ENCODE data around the gene SSX1.
"Not testable (repeated sequence)": the region's sequence is repeated elsewhere in the genome, so short reads cannot be mapped to it uniquely, and the experiment has no call there.

Gene SSX1
- total RNA-seq = 0 reads per million in 3 donors

GRCh38 chrX:48255062-48255796 is at the start of gene SSX1:
Gene SSX1, plus strand, starts transcription at chrX:48255392. Its CDS starts 1,850 bp downstream, at chrX:48257242.
- not testable (repeated sequence) for H3K4me3 ChIP-seq (ENCODE audit: insufficient read depth, low read depth, low read length, poor library complexity, severe bottlenecking); H3K27me3 ChIP-seq (replicated peaks; ENCODE audit: control insufficient read depth, insufficient read depth, low read length, poor library complexity, severe bottlenecking)

GRCh38 chrX:48214341-48214740 is 40.9 kb upstream of the SSX1 start:
- H3K27me3 ChIP-seq (replicated peaks; ENCODE audit: control insufficient read depth, insufficient read depth, low read length, poor library complexity, severe bottlenecking); H3K36me3 ChIP-seq (ENCODE audit: control insufficient read depth, insufficient read depth, low read length); H3K9me3 ChIP-seq (ENCODE audit: control insufficient read depth, low read length); H3K4me3 ChIP-seq (ENCODE audit: insufficient read depth, low read depth, low read length, poor library complexity, severe bottlenecking); H3K27ac ChIP-seq (ENCODE audit: insufficient read depth, low read length, poor library complexity, severe bottlenecking); DNase-seq; H3K4me1 ChIP-seq (ENCODE audit: control insufficient read depth, insufficient read depth, low read length, poor library complexity, severe bottlenecking): not testable (repeated sequence)

More at GRCh38 chrX:48255062-48255796, at the start of gene SSX1:
- H3K27ac ChIP-seq (ENCODE audit: insufficient read depth, low read length, poor library complexity, severe bottlenecking); H3K4me1 ChIP-seq (ENCODE audit: control insufficient read depth, insufficient read depth, low read length, poor library complexity, severe bottlenecking); H3K36me3 ChIP-seq (ENCODE audit: control insufficient read depth, insufficient read depth, low read length); DNase-seq; H3K9me3 ChIP-seq (ENCODE audit: control insufficient read depth, low read length): not testable (repeated sequence)

GRCh38 chrX:48224196-48224595 is 31.0 kb upstream of the SSX1 start:
- not testable (repeated sequence) for H3K27me3 ChIP-seq (replicated peaks; ENCODE audit: control insufficient read depth, insufficient read depth, low read length, poor library complexity, severe bottlenecking); H3K36me3 ChIP-seq (ENCODE audit: control insufficient read depth, insufficient read depth, low read length); H3K4me1 ChIP-seq (ENCODE audit: control insufficient read depth, insufficient read depth, low read length, poor library complexity, severe bottlenecking); H3K4me3 ChIP-seq (ENCODE audit: insufficient read depth, low read depth, low read length, poor library complexity, severe bottlenecking); H3K9me3 ChIP-seq (ENCODE audit: control insufficient read depth, low read length); DNase-seq; H3K27ac ChIP-seq (ENCODE audit: insufficient read depth, low read length, poor library complexity, severe bottlenecking)

- not testable (repeated sequence) for DNase-seq; H3K4me1 ChIP-seq (ENCODE audit: control insufficient read depth, insufficient read depth, low read length, poor library complexity, severe bottlenecking); H3K9me3 ChIP-seq (ENCODE audit: control insufficient read depth, low read length); H3K36me3 ChIP-seq (ENCODE audit: control insufficient read depth, insufficient read depth, low read length); H3K27ac ChIP-seq (ENCODE audit: insufficient read depth, low read length, poor library complexity, severe bottlenecking); H3K27me3 ChIP-seq (replicated peaks; ENCODE audit: control insufficient read depth, insufficient read depth, low read length, poor library complexity, severe bottlenecking); H3K4me3 ChIP-seq (ENCODE audit: insufficient read depth, low read depth, low read length, poor library complexity, severe bottlenecking)
Measured at GRCh38 chrX:48252945-48253344, 2.2 kb upstream of the SSX1 start.

GRCh38 chrX:48274365-48274764 is 19.2 kb downstream of the SSX1 start:
- not testable (repeated sequence) for H3K4me3 ChIP-seq (ENCODE audit: insufficient read depth, low read depth, low read length, poor library complexity, severe bottlenecking); H3K36me3 ChIP-seq (ENCODE audit: control insufficient read depth, insufficient read depth, low read length); H3K4me1 ChIP-seq (ENCODE audit: control insufficient read depth, insufficient read depth, low read length, poor library complexity, severe bottlenecking)

GRCh38 chrX:48278958-48279357 is 23.8 kb downstream of the SSX1 start:
- Histone ChIP-seq H3K27me3 (replicated peaks; ENCODE audit: control insufficient read depth, insufficient read depth, low read length, poor library complexity, severe bottlenecking) (no peaks in the 10 kb centered on the region), H3K4me1 (ENCODE audit: control insufficient read depth, insufficient read depth, low read length, poor library complexity, severe bottlenecking) (no peaks in the 10 kb centered on the region), H3K27ac (ENCODE audit: insufficient read depth, low read length, poor library complexity, severe bottlenecking) (no peak overlapping the region), H3K9me3 (ENCODE audit: control insufficient read depth, low read length) (no peaks in the 10 kb centered on the region), H3K36me3 (ENCODE audit: control insufficient read depth, insufficient read depth, low read length) (no peaks in the 10 kb centered on the region), H3K4me3 (ENCODE audit: insufficient read depth, low read depth, low read length, poor library complexity, severe bottlenecking) (no peak overlapping the region)
- no peak for DNase-seq

More at GRCh38 chrX:48274365-48274764, 19.2 kb downstream of the SSX1 start:
- DNase-seq; H3K27me3 ChIP-seq (replicated peaks; ENCODE audit: control insufficient read depth, insufficient read depth, low read length, poor library complexity, severe bottlenecking); H3K9me3 ChIP-seq (ENCODE audit: control insufficient read depth, low read length); H3K27ac ChIP-seq (ENCODE audit: insufficient read depth, low read length, poor library complexity, severe bottlenecking): not testable (repeated sequence)

- not testable (repeated sequence) for H3K27me3 ChIP-seq (replicated peaks; ENCODE audit: control insufficient read depth, insufficient read depth, low read length, poor library complexity, severe bottlenecking); H3K27ac ChIP-seq (ENCODE audit: insufficient read depth, low read length, poor library complexity, severe bottlenecking); DNase-seq; H3K36me3 ChIP-seq (ENCODE audit: control insufficient read depth, insufficient read depth, low read length); H3K4me1 ChIP-seq (ENCODE audit: control insufficient read depth, insufficient read depth, low read length, poor library complexity, severe bottlenecking); H3K4me3 ChIP-seq (ENCODE audit: insufficient read depth, low read depth, low read length, poor library complexity, severe bottlenecking); H3K9me3 ChIP-seq (ENCODE audit: control insufficient read depth, low read length)
Measured at GRCh38 chrX:48280729-48281128, 25.5 kb downstream of the SSX1 start.

GRCh38 chrX:48306175-48306574 is 51.0 kb downstream of the SSX1 start:
- H3K4me3 ChIP-seq (ENCODE audit: insufficient read depth, low read depth, low read length, poor library complexity, severe bottlenecking) = no peak overlapping the region
- H3K9me3 ChIP-seq (ENCODE audit: control insufficient read depth, low read length) = no peaks in the 10 kb centered on the region
- no peaks in the 10 kb centered on the region for H3K4me1 ChIP-seq (ENCODE audit: control insufficient read depth, insufficient read depth, low read length, poor library complexity, severe bottlenecking)
- H3K36me3 ChIP-seq (ENCODE audit: control insufficient read depth, insufficient read depth, low read length) = no peaks in the 10 kb centered on the region
- no peaks in the 10 kb centered on the region for H3K27me3 ChIP-seq (replicated peaks; ENCODE audit: control insufficient read depth, insufficient read depth, low read length, poor library complexity, severe bottlenecking)
- DNase-seq = no peak
- no peak overlapping the region for H3K27ac ChIP-seq (ENCODE audit: insufficient read depth, low read length, poor library complexity, severe bottlenecking)

GRCh38 chrX:48313996-48314395 is 58.8 kb downstream of the SSX1 start:
- H3K36me3 ChIP-seq (ENCODE audit: control insufficient read depth, insufficient read depth, low read length); H3K4me3 ChIP-seq (ENCODE audit: insufficient read depth, low read depth, low read length, poor library complexity, severe bottlenecking); H3K4me1 ChIP-seq (ENCODE audit: control insufficient read depth, insufficient read depth, low read length, poor library complexity, severe bottlenecking); H3K27me3 ChIP-seq (replicated peaks; ENCODE audit: control insufficient read depth, insufficient read depth, low read length, poor library complexity, severe bottlenecking); H3K9me3 ChIP-seq (ENCODE audit: control insufficient read depth, low read length); H3K27ac ChIP-seq (ENCODE audit: insufficient read depth, low read length, poor library complexity, severe bottlenecking); DNase-seq: not testable (repeated sequence)
